Naive thymus-derived CD4-positive, alpha-beta T cell (primary cell): ENCODE data around the gene P2RY8. TPM values are rescaled to one million over a fixed set of nuclear protein-coding genes. Genes with fewer than 3 reads are reported as not detected.

Experiments used
- ATAC-seq: fragments of 150-1000 bp; cut with Tn5 transposase; 2 replicates; pipeline ENCODE4 v1.10.0; 2021; ENCODE audit warnings: mild to moderate bottlenecking, moderate library complexity
- CTCF ChIA-PET: fragments of 350-600 bp; sonication (Branson Sonifier 250); formaldehyde crosslinking; loops from one replicate; lab custom pipeline; 2021; ENCODE audit warnings: antibody characterized with exemption; lab: Charles Lee
- POLR2A ChIA-PET: fragments of 350-600 bp; sonication (Branson Sonifier 250); formaldehyde crosslinking; loops from one replicate; lab custom pipeline; 2021; ENCODE audit warnings: antibody characterized with exemption, inconsistent platforms; lab: Charles Lee
- DNase-seq, 9 donors: peaks; one replicate each; pipeline versions ENCODE4 v3.0.0 to v3.0.0-alpha.2; 2020 to 2022; ENCODE audit warnings: mixed read lengths in 1 of 9
- H3K27ac ChIP-seq: one replicate; pipeline ENCODE4 v1.7.0; 2013; ENCODE audit warnings: mild to moderate bottlenecking, low read depth, low read length, moderate library complexity
- H3K27me3 ChIP-seq, 2 donors: one replicate each; pipeline ENCODE4 v1.7.0; 2013; ENCODE audit warnings: low read length in 2 of 2, mild to moderate bottlenecking in 2 of 2, moderate library complexity in 2 of 2; ENCODE audit not compliant: control insufficient read depth in 2 of 2, insufficient read depth in 2 of 2
- H3K36me3 ChIP-seq, 3 experiments: 1 replicate in 2 of 3; 2 replicates in 1 of 3; pipeline ENCODE4 v1.7.0; 2013; ENCODE audit warnings: low read length in 3 of 3, mild to moderate bottlenecking in 3 of 3, moderate library complexity in 1 of 3; ENCODE audit not compliant: insufficient read depth in 3 of 3, control insufficient read depth in 2 of 3
- H3K4me1 ChIP-seq, 2 donors: one replicate each; pipeline ENCODE4 v1.7.0; 2013; ENCODE audit warnings: low read length in 2 of 2, mild to moderate bottlenecking in 2 of 2, moderate library complexity in 1 of 2; ENCODE audit not compliant: control insufficient read depth in 2 of 2, insufficient read depth in 2 of 2
- H3K4me3 ChIP-seq: 2 replicates; pipeline ENCODE4 v1.7.0; 2013; ENCODE audit warnings: mild to moderate bottlenecking, low read length
- H3K9me3 ChIP-seq, 3 experiments: 1 replicate in 2 of 3; 2 replicates in 1 of 3; pipeline ENCODE4 v1.7.0; 2013; ENCODE audit warnings: low read length in 3 of 3; ENCODE audit not compliant: control insufficient read depth in 2 of 3
- H3K27ac Mint-ChIP-seq, 9 donors: one replicate each; pipeline ENCODE4 v1.8.0; 2020 to 2022; ENCODE audit warnings: mixed read lengths in 9 of 9, mild to moderate bottlenecking in 8 of 9, moderate library complexity in 5 of 9, inconsistent platforms in 2 of 9
- H3K27me3 Mint-ChIP-seq, 5 donors: one replicate each; pipeline ENCODE4 v1.8.0; 2021 to 2022; ENCODE audit warnings: mixed read lengths in 5 of 5, mild to moderate bottlenecking in 1 of 5
- H3K36me3 Mint-ChIP-seq, 5 donors: one replicate each; pipeline ENCODE4 v1.8.0; 2020 to 2022; ENCODE audit warnings: mixed read lengths in 5 of 5, mild to moderate bottlenecking in 3 of 5, inconsistent platforms in 1 of 5
- H3K4me1 Mint-ChIP-seq, 7 donors: one replicate each; pipeline ENCODE4 v1.8.0; 2020 to 2022; ENCODE audit warnings: mixed read lengths in 7 of 7, mild to moderate bottlenecking in 3 of 7, inconsistent platforms in 1 of 7
- H3K4me3 Mint-ChIP-seq, 10 donors: one replicate each; pipeline ENCODE4 v1.8.0; 2020 to 2022; ENCODE audit warnings: mild to moderate bottlenecking in 10 of 10, mixed read lengths in 10 of 10, moderate library complexity in 6 of 10, inconsistent platforms in 2 of 10
- H3K9me3 Mint-ChIP-seq, 11 donors: one replicate each; pipeline ENCODE4 v1.8.0; 2020 to 2022; ENCODE audit warnings: mixed read lengths in 11 of 11, mild to moderate bottlenecking in 4 of 11, inconsistent platforms in 1 of 11, moderate library complexity in 1 of 11
- intact Hi-C, 2 donors: fragments of 100-400 bp; cut with micrococcal nuclease; formaldehyde crosslinking; loops; one replicate each; pipeline ENCODE4 v1.15.1; 2023
- polyA plus RNA-seq, 2 donors: library from polyadenylated mRNA; unstranded; fragments of 300-500 nt; fragmentation: Illumina TruSeq; gene quantifications; one replicate each; pipeline ENCODE4 v1.2.3, GENCODE V29; 2021
- total RNA-seq, 6 experiments: library from RNA in 5 of 6; stranded (reverse) in 5 of 6; gene quantifications; 1 replicate in 5 of 6; 2 replicates in 1 of 6; pipeline ENCODE4 v1.2.3 and lab custom pipeline; 2021 to 2026

The P2RY8 gene
- total and polyA plus RNA-seq, 7 experiments from 2014 or later = 109 to 277 (median 149) TPM

DNA sequence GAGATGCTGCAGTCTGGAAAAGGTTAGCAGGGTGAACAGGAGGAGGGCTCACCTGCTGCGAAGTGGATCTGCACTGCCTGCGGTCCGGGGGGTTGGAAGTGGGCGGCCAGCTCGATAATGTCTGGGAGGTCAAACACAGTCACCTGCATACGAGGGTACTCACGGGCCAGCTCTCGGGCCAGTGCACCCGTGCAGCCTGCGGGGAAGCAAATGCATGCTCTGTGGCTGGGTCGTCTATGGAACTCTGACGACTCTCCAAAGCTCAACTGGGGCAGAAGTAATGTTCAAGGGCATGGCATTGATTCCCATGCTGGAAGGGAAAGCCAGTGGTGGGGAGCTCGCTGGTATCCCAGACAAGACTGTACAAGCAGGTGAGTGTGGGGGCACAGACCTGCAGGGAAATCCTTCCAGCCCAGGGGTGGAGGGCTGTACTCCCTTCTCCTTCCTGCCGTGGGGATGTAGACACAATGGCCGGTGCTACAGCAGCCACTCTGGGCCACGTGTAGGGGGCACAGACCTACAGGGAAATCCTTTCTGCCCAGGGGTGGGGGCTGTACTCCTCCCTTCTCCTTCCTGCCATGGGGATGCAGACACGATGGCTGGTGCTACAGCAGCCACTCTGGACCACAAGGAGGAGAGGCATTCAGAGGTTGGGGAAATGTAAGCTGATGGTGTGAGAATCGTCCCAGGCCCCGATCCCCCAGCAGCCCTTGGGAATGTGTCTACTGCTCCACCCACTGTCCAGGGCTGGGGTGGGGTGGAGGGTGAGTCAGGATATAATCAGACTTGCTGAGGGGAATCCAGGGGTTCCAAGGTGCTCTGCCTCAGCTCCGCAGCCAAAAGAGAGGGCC, 118.8 kb downstream of the P2RY8 start:
- peaks cover 0 to 28% (median 0%) of the 10 kb centered on the region in 3 experiments for H3K9me3 ChIP-seq
- H3K4me1 Mint-ChIP-seq = peaks cover 0 to 9% (median 5%) of the 10 kb centered on the region in 7 donors
- intact Hi-C loops = no loop called here
- peaks cover 0 to 26% (median 14%) of the 10 kb centered on the region in 11 donors for H3K9me3 Mint-ChIP-seq
- no peaks in the 10 kb centered on the region for H3K27me3 Mint-ChIP-seq
- H3K4me3 ChIP-seq = no peak overlapping the region
- H3K4me1 ChIP-seq = no peaks in the 10 kb centered on the region
- H3K36me3 ChIP-seq = peaks cover 0 to 73% (median 15%) of the 10 kb centered on the region in 3 experiments
- no peak overlapping the region for H3K27ac ChIP-seq
- H3K27me3 ChIP-seq = no peaks in the 10 kb centered on the region
- H3K27ac Mint-ChIP-seq = peak overlapping the region in 1 of 9 donors; percentile 62
- ChIA-PET POLR2A (no interaction called here), CTCF (no interaction called here)
- DNase-seq (no peak), ATAC-seq (no peak)
- peaks cover 15 to 44% (median 32%) of the 10 kb centered on the region in 5 donors for H3K36me3 Mint-ChIP-seq
- H3K4me3 Mint-ChIP-seq = no peak overlapping the region

DNA sequence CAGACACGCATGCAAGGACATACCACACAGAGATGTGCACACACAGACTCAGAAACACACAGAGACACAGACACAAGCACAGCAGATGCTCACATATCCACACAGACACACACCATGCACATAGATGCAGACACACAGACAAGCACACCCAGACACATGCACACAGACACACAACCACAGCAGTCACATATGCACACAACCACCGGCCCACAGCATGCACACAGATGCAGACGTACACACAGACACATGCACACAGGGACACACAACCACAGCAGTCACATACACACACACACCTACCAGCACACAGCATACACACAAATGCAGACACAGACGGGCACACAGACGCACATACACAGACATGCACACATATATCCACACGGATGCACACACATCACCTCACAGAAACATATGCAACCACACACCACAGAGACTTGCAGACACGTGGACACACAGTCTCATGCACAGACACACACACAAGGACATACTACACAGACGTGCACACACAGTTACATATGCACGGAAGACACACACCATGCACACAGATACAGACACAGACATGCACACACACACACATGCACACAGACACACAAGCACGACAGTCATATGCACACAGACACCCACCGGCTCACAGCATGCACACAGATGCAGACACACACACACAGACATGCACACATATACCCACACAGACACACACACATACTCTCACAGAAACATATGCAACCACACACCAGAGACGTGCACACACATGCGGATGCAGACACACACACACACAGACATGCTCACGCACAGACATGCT, 119.8 kb downstream of the P2RY8 start:
- no peaks in the 10 kb centered on the region for H3K4me1 ChIP-seq
- H3K36me3 Mint-ChIP-seq = peaks cover 15 to 42% (median 33%) of the 10 kb centered on the region in 5 donors
- ChIA-PET POLR2A (no interaction called here), CTCF (no interaction called here)
- ATAC-seq (no peak), DNase-seq (no peak)
- H3K36me3 ChIP-seq = peaks cover 0 to 74% (median 10%) of the 10 kb centered on the region in 3 experiments
- H3K4me3 Mint-ChIP-seq = no peak overlapping the region
- peaks cover 0 to 25% (median 0%) of the 10 kb centered on the region in 3 experiments for H3K9me3 ChIP-seq
- H3K9me3 Mint-ChIP-seq = peaks cover 0 to 19% (median 11%) of the 10 kb centered on the region in 11 donors
- no peaks in the 10 kb centered on the region for H3K27me3 ChIP-seq
- no peaks in the 10 kb centered on the region for H3K27me3 Mint-ChIP-seq
- H3K4me1 Mint-ChIP-seq = peaks cover 0 to 9% (median 5%) of the 10 kb centered on the region in 7 donors
- intact Hi-C loops = no loop called here
- H3K27ac Mint-ChIP-seq = no peak overlapping the region
- no peak overlapping the region for H3K27ac ChIP-seq
- no peak overlapping the region for H3K4me3 ChIP-seq

DNA sequence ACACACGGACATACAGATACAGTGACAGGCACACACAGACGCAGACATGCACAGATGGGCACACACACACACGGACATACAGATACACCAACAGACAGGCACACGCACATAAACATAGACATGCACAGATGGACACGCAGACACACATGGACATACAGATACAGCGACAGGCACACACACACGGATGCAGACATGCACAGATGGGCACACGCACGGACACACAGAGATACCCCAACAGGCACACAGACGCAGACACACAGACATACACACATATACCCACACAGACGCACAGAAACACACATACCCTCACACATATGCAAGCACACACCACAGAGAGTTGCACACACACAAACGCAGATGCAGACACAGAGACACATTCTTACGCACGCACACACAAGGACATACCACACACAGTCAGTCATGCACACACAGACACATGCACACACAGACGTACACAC, 120.6 kb downstream of the P2RY8 start:
- Histone ChIP-seq H3K36me3 (peaks cover 0 to 73% (median 8%) of the 10 kb centered on the region in 3 experiments), H3K9me3 (peaks cover 0 to 17% (median 0%) of the 10 kb centered on the region in 3 experiments), H3K4me1 (no peaks in the 10 kb centered on the region), H3K27me3 (no peaks in the 10 kb centered on the region), H3K27ac (no peak overlapping the region), H3K4me3 (no peak overlapping the region)
- no peak for ATAC-seq
- Mint-ChIP-seq H3K9me3 (peaks cover 0 to 15% (median 7%) of the 10 kb centered on the region in 11 donors), H3K27me3 (no peaks in the 10 kb centered on the region), H3K4me1 (peaks cover 0 to 9% (median 5%) of the 10 kb centered on the region in 7 donors), H3K4me3 (no peak overlapping the region), H3K36me3 (peaks cover 11 to 41% (median 26%) of the 10 kb centered on the region in 5 donors), H3K27ac (no peak overlapping the region)
- CTCF ChIA-PET = no interaction called here
- POLR2A ChIA-PET = no interaction called here
- DNase-seq = no peak
- intact Hi-C loops = no loop called here

Other genes starting within 250 kb of the P2RY8 start
- 10 to 100 TPM in 2 of 5 experiments, 1 to 10 TPM in 1, not detected in 2; 7.9 to 23.7 (median 10.5) TPM for gene IL3RA, start 200.4 kb downstream of the P2RY8 start, total RNA-seq
- under 1 TPM; 0.12 to 0.16 TPM for gene IL3RA, start 200.4 kb downstream of the P2RY8 start, polyA plus RNA-seq
- gene SLC25A6, start 145.1 kb downstream of the P2RY8 start, total RNA-seq = 100 to 1,000 TPM; 238 to 341 (median 270) TPM
- gene SLC25A6, start 145.1 kb downstream of the P2RY8 start, polyA plus RNA-seq = 100 to 1,000 TPM; 467 to 597 TPM
- gene ASMTL, start 84.3 kb downstream of the P2RY8 start, total RNA-seq = 10 to 100 TPM; 30.9 to 50.0 (median 41.7) TPM
- 10 to 100 TPM; 41.0 to 46.0 TPM for gene ASMTL, start 84.3 kb downstream of the P2RY8 start, polyA plus RNA-seq
- 100 to 1,000 TPM in 4 of 5 experiments, 10 to 100 TPM in 1; 75.7 to 165 (median 125) TPM for gene AKAP17A, start 54.4 kb upstream of the P2RY8 start, total RNA-seq
- 10 to 100 TPM; 19.2 to 66.9 TPM for gene AKAP17A, start 54.4 kb upstream of the P2RY8 start, polyA plus RNA-seq
- under 1 TPM in 1 of 5 experiments, not detected in 4; 0.32 TPM for gene ASMT, start 77.9 kb upstream of the P2RY8 start, total RNA-seq
- not detected for gene ASMT, start 77.9 kb upstream of the P2RY8 start, polyA plus RNA-seq